NCI-H1105 (cell line): ENCODE data around the gene HYDIN.

Experiments
- DNase-seq: peaks from one replicate; lab custom pipeline; 2025; lab: John Stamatoyannopoulos, UW

The HYDIN gene

GRCh38 chr16:70788668-70789594 lies 441.6 kb downstream of the HYDIN start:
- no peak for DNase-seq

GRCh38 chr16:70786020-70786755 lies 444.3 kb downstream of the HYDIN start:
- DNase-seq, result no peak

- DNase-seq, result no peak
Observed at GRCh38 chr16:70784692-70785555, 445.6 kb downstream of the HYDIN start.

DNA sequence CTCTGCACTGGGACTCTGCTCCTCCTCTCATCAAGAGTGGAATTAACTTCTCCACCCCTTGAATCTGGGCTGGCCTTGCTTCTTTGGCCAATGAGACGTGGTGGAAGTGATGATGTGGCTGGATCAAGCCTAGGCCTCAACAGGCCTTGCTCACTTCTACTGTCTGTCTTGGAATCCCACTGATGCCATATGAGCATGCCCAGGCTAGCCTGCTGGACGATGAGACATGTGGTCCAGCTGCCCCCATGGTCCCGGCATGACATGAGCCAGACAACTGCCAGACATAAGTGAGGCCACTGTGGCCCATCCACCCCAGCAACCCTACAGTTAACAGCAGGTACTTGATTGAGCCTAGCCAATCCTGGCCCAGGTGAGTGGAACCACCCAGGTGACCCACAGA lies 448.3 kb downstream of the HYDIN start:
- no peak for DNase-seq

GRCh38 chr16:70781800-70782199 lies 448.7 kb downstream of the HYDIN start:
- DNase-seq, result no peak

- no peak for DNase-seq
Observed at GRCh38 chr16:70780546-70780945, 450.0 kb downstream of the HYDIN start.

GRCh38 chr16:70779361-70779760 lies 451.2 kb downstream of the HYDIN start:
- DNase-seq, result no peak

- peak; percentile 20 for DNase-seq
Observed at GRCh38 chr16:70778901-70779309, 451.6 kb downstream of the HYDIN start.

GRCh38 chr16:70777973-70778406 lies 452.5 kb downstream of the HYDIN start:
- DNase-seq, result no peak

DNA sequence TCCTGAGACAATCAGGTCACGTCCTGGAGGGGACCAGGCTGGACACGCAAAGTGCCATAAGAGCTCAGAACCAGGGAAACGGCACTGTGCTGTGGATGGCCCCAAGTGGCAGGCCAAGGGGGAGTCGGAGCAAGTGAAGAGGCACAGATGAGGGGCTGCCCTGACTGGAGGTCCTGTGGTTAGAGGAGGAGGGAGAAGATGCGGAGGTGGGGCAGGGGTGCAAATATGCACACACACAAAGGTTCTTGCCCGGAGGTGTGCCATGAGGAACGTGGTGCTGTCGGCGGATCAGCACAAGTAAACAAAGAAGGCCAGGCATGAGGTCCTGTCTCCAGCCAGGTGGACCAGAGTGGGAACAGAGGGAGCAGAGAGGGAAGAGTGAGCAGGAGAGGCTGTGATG lies 453.0 kb downstream of the HYDIN start:
- DNase-seq, result no peak

DNA sequence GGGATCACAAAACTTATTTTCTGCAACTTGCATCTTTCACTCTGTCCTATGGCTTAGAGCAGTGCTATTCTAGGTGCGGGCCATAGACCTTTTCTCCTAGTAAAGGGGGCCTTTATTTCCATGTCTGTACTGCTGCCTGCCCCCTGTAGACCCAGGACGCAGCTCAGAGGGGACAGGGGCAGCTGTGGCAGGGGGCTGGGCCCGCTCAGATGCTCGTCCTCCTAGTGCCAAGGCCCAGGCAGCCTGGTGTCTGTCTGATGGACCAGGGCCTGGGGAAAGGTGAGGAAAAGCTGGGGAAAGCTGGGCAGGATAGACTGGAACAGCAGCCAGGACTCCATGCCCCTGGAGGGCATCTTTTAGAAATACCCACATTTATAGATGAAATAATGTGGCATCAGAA lies 455.1 kb downstream of the HYDIN start:
- DNase-seq, result no peak

- DNase-seq, result no peak
Observed at GRCh38 chr16:70774261-70774660, 456.3 kb downstream of the HYDIN start.

GRCh38 chr16:70772493-70772892 lies 458.0 kb downstream of the HYDIN start:
- DNase-seq, result no peak

- no peak for DNase-seq
Observed at GRCh38 chr16:70770626-70771552, 459.6 kb downstream of the HYDIN start.

DNA sequence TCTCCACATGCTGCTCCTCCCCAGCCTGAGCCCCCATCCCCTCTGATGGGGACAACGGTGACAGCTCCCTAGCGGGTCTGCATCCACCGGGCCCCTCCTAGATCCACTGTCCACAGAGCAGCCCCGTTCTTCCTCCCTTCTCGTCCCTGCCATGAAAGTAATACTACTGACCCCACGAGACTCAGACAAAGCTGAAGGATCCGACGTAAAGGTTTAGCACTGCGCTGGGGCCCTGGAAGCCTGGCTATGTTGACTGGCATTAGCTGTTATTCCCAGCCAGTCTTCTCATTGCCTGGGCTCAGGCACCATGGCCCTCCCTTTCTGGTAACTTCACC lies 460.3 kb downstream of the HYDIN start:
- DNase-seq, result no peak

- no peak for DNase-seq
Observed at GRCh38 chr16:70769761-70770160, 460.8 kb downstream of the HYDIN start.

- no peak for DNase-seq
Observed at GRCh38 chr16:70769131-70769530, 461.4 kb downstream of the HYDIN start.

- DNase-seq, result no peak
Observed at GRCh38 chr16:70768203-70768580, 462.3 kb downstream of the HYDIN start.

- DNase-seq, result no peak
Observed at GRCh38 chr16:70767377-70768202, 462.9 kb downstream of the HYDIN start.

- no peak for DNase-seq
Observed at GRCh38 chr16:70766658-70767057, 463.9 kb downstream of the HYDIN start.
